ENCODE measurements around the gene CSRNP3. TPM values are rescaled to one million over a fixed set of nuclear protein-coding genes. Genes with fewer than 3 reads are reported as not detected.

Gene CSRNP3
- total RNA-seq, 1 donor from 2014 or later: not detected

DNA sequence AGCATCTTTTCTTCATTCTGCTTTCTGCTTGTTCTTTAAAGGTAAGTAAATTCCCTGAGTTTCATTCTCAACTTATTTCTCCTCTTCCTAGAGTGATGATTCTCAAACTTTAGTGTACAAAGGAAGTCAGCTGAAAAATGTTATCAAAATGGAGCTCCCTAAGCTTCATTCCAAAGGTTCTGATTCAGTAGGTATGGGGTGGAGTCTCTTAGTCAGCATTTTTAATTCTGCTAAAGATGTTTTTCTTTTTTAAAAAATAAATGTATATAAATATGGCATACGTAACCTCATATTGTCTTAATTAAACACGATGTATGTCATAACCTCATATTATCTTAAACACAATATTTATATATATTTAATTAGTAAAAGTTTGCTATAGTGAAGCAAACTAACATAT is 3.1 kb upstream of the CSRNP3 start:
- DNase-seq (no peak), ATAC-seq (ENCODE audit: low read depth) (no peak)
- intact Hi-C loops (cut with micrococcal nuclease): no loop called here
- H3K27ac Mint-ChIP-seq: no peak overlapping the region
- no peak for TF ChIP-seq CTCF (IDR thresholded peaks at IDR 0.05)
- H3K4me1 Mint-ChIP-seq: no peaks in the 10 kb centered on the region
- ChIA-PET POLR2A (no interaction called here), CTCF (no interaction called here)
- H3K36me3 Mint-ChIP-seq (ENCODE audit: low read depth): no peaks in the 10 kb centered on the region
- H3K4me3 Mint-ChIP-seq: no peak overlapping the region
- H3K9me3 Mint-ChIP-seq: no peaks in the 10 kb centered on the region
- peaks cover 6% of the 10 kb centered on the region for H3K27me3 Mint-ChIP-seq

DNA sequence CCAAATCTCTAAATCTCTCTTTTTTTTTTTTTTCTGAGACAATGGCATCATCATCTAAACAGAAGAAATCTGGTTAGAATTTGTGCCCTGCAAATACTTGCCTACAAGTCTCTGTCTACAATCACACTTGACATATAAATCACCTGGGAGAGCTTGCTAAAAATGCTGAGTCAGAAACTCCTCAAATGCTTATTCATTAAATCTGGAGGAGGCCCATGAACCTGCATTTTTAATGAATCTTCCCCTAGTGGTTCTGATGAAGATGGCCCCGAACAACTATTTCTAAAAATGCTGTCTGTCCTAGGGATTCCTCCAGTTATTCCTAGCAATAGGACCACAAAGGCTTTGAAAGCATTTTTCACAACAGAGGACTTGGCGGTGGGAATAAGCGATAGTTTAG is 1.6 kb upstream of the CSRNP3 start:
- no peaks in the 10 kb centered on the region for H3K9me3 Mint-ChIP-seq
- DNase-seq: no peak
- H3K4me3 Mint-ChIP-seq: no peak overlapping the region
- TF ChIP-seq CTCF (IDR thresholded peaks at IDR 0.05): no peak
- intact Hi-C loops (cut with micrococcal nuclease): no loop called here
- no peak overlapping the region for H3K27ac Mint-ChIP-seq
- H3K36me3 Mint-ChIP-seq (ENCODE audit: low read depth): no peaks in the 10 kb centered on the region
- no peaks in the 10 kb centered on the region for H3K4me1 Mint-ChIP-seq
- CTCF ChIA-PET: no interaction called here
- H3K27me3 Mint-ChIP-seq: peaks cover 6% of the 10 kb centered on the region
- no peak for ATAC-seq (ENCODE audit: low read depth)
- POLR2A ChIA-PET: no interaction called here

GRCh38 chr2:165470361-165470760 is 863 bp downstream of the CSRNP3 start:
- Mint-ChIP-seq H3K4me3 (no peak overlapping the region), H3K9me3 (no peaks in the 10 kb centered on the region), H3K27ac (no peak overlapping the region), H3K4me1 (no peaks in the 10 kb centered on the region), H3K36me3 (ENCODE audit: low read depth) (no peaks in the 10 kb centered on the region), H3K27me3 (peaks cover 4% of the 10 kb centered on the region)
- CTCF ChIA-PET: no interaction called here
- DNase-seq: no peak
- POLR2A ChIA-PET: no interaction called here
- intact Hi-C loops (cut with micrococcal nuclease): no loop called here
- no peak for TF ChIP-seq CTCF (IDR thresholded peaks at IDR 0.05)
- ATAC-seq (ENCODE audit: low read depth): no peak

- DNase-seq: no peak
- H3K4me1 Mint-ChIP-seq: no peaks in the 10 kb centered on the region
- no peak for ATAC-seq (ENCODE audit: low read depth)
- no peaks in the 10 kb centered on the region for H3K9me3 Mint-ChIP-seq
- peaks cover 4% of the 10 kb centered on the region for H3K27me3 Mint-ChIP-seq
- intact Hi-C loops (cut with micrococcal nuclease): no loop called here
- no peak overlapping the region for H3K27ac Mint-ChIP-seq
- CTCF ChIA-PET: no interaction called here
- TF ChIP-seq CTCF (IDR thresholded peaks at IDR 0.05): no peak
- H3K4me3 Mint-ChIP-seq: no peak overlapping the region
- no peaks in the 10 kb centered on the region for H3K36me3 Mint-ChIP-seq (ENCODE audit: low read depth)
- POLR2A ChIA-PET: no interaction called here
These were observed 2.0 kb downstream of the CSRNP3 start for GRCh38 chr2:165471349-165471950.

DNA sequence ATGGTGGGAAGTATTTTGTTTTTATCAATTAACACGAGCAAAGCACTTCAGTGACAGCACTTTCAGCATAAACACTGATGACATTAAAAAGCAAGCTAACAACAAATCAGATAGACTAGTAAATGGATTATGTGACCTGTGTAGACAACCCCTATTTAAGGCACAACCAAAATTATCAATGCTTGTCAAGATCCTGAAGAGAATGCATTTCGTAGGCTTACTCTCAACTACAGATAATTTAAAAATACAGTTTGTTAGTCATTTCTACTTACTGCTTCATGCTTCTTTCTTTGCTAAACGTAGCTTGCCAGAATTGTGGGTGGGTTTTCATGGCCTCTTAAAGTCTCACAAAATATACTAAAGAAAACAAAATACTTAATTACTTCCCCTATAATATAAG is 3.4 kb downstream of the CSRNP3 start:
- CTCF ChIA-PET: no interaction called here
- Mint-ChIP-seq H3K27me3 (peaks cover 3% of the 10 kb centered on the region), H3K9me3 (no peaks in the 10 kb centered on the region), H3K4me1 (no peaks in the 10 kb centered on the region), H3K4me3 (no peak overlapping the region), H3K27ac (no peak overlapping the region), H3K36me3 (ENCODE audit: low read depth) (no peaks in the 10 kb centered on the region)
- intact Hi-C loops (cut with micrococcal nuclease): no loop called here
- POLR2A ChIA-PET: no interaction called here
- TF ChIP-seq CTCF (IDR thresholded peaks at IDR 0.05): no peak
- ATAC-seq (ENCODE audit: low read depth) (no peak), DNase-seq (no peak)

Measured in activated B cell treated with CpG ODN at 0.5 μM for 24 hours (primary cell).